H1 (cell line): ENCODE results near the gene FBXO34. TPM values are rescaled to one million over a fixed set of nuclear protein-coding genes. Genes with fewer than 3 reads are reported as not detected.

Source experiments
- CTCF ChIA-PET: fragments of 300-600 bp; sonication (Branson Sonifier 250); formaldehyde crosslinking; loops from one replicate; lab custom pipeline; 2021; ENCODE audit not compliant: partially characterized antibody; lab: Charles Lee
- POLR2A ChIA-PET: fragments of 300-600 bp; sonication (Branson Sonifier 250); formaldehyde crosslinking; loops from one replicate; lab custom pipeline; 2021; ENCODE audit warnings: inconsistent platforms; ENCODE audit not compliant: partially characterized antibody; lab: Charles Lee
- DNase-seq, 2 experiments: peaks; one replicate each; pipeline versions ENCODE4 v3.0.0 to v3.0.0-alpha.2; 2010 to 2022; ENCODE audit warnings: low spot score in 2 of 2, low read depth in 1 of 2, mixed read lengths in 1 of 2
- FAIRE-seq: peaks from 2 replicates; lab custom pipeline; 2011; peaks lifted over from hg19 to GRCh38; lab: Jason Lieb, UNC
- H2AFZ ChIP-seq: 2 replicates; pipeline ENCODE4 v1.8.1; 2012; ENCODE audit warnings: low read length, inconsistent platforms
- H2AK5ac ChIP-seq: 2 replicates; pipeline ENCODE4 v1.6.1; 2013; ENCODE audit warnings: low read depth, low read length
- H2BK120ac ChIP-seq: replicated peaks from 2 replicates; pipeline ENCODE3; 2013; ENCODE audit warnings: low read depth, low read length, inconsistent platforms
- H2BK12ac ChIP-seq: 2 replicates; pipeline ENCODE4 v1.6.1; 2013; ENCODE audit warnings: low read depth, low read length
- H2BK15ac ChIP-seq: 2 replicates; pipeline ENCODE4 v1.6.1; 2013; ENCODE audit warnings: low read length
- H2BK20ac ChIP-seq: 2 replicates; pipeline ENCODE4 v1.6.1; 2013; ENCODE audit warnings: low read length
- H2BK5ac ChIP-seq: 2 replicates; pipeline ENCODE4 v1.6.1; 2013; ENCODE audit warnings: low read depth, low read length
- H3K14ac ChIP-seq: 2 replicates; pipeline ENCODE4 v1.6.1; 2013; ENCODE audit warnings: inconsistent platforms; ENCODE audit not compliant: insufficient read length
- H3K18ac ChIP-seq: 2 replicates; pipeline ENCODE4 v1.6.1; 2013; ENCODE audit warnings: low read length; ENCODE audit errors: extremely low read depth
- H3K23ac ChIP-seq: 2 replicates; pipeline ENCODE4 v1.6.1; 2013; ENCODE audit warnings: inconsistent platforms; ENCODE audit not compliant: insufficient read length
- H3K23me2 ChIP-seq: 2 replicates; pipeline ENCODE4 v1.6.1; 2013; ENCODE audit warnings: low read depth, low read length
- H3K27ac ChIP-seq: 2 replicates; pipeline ENCODE4 v1.6.1; 2011; ENCODE audit warnings: low read depth, low read length, inconsistent platforms
- H3K27me3 ChIP-seq, 4 experiments: replicated peaks in 1 of 4; 1 replicate in 1 of 4; 2 replicates in 3 of 4; pipeline versions ENCODE4 v1.6.1 to v1.8.1; 2011 to 2013; ENCODE audit warnings: low read length in 3 of 4, mild to moderate bottlenecking in 3 of 4, inconsistent platforms in 2 of 4, mixed read lengths in 2 of 4, moderate library complexity in 1 of 4; ENCODE audit not compliant: control insufficient read depth in 3 of 4, insufficient read depth in 3 of 4; ENCODE audit errors: extremely low read depth in 1 of 4
- H3K36me3 ChIP-seq, 4 experiments: 2 replicates each; pipeline versions ENCODE4 v1.6.1 to v1.8.1; 2011 to 2013; ENCODE audit warnings: mild to moderate bottlenecking in 4 of 4, low read length in 3 of 4, moderate library complexity in 2 of 4, control low read depth in 1 of 4, inconsistent platforms in 1 of 4; ENCODE audit not compliant: insufficient read depth in 4 of 4, control insufficient read depth in 2 of 4
- H3K4ac ChIP-seq: replicated peaks from 2 replicates; pipeline ENCODE3; 2013; ENCODE audit warnings: low read length, low read depth, mixed read lengths, inconsistent platforms; ENCODE audit not compliant: insufficient read length
- H3K4me1 ChIP-seq, 4 experiments: replicated peaks in 1 of 4; 1 replicate in 1 of 4; 2 replicates in 3 of 4; pipeline versions ENCODE4 v1.6.1 to v1.8.1; 2011 to 2013; ENCODE audit warnings: low read length in 3 of 4, inconsistent platforms in 2 of 4, mixed read lengths in 1 of 4; ENCODE audit not compliant: insufficient read depth in 4 of 4, control insufficient read depth in 3 of 4
- H3K4me2 ChIP-seq, 2 experiments: 2 replicates each; pipeline versions ENCODE4 v1.6.1 to v1.8.1; 2011 to 2013; ENCODE audit warnings: low read depth in 2 of 2, low read length in 2 of 2, control low read depth in 1 of 2, inconsistent platforms in 1 of 2, mild to moderate bottlenecking in 1 of 2; ENCODE audit not compliant: insufficient read depth in 1 of 2
- H3K4me3 ChIP-seq, 4 experiments: fragments of 200-600, 300-600 bp in 1 of 4; sonication (generic), shearing (Covaris generic), sonication (Bioruptor Twin) in 1 of 4; 2 replicates each; pipeline versions ENCODE4 v1.5.1 to v1.8.1; 2011 to 2016; ENCODE audit warnings: low read length in 4 of 4, low read depth in 3 of 4, control low read depth in 2 of 4, inconsistent platforms in 2 of 4, mild to moderate bottlenecking in 2 of 4, mixed read lengths in 1 of 4, moderate library complexity in 1 of 4; ENCODE audit not compliant: insufficient read depth in 2 of 4; ENCODE audit errors: extremely low read depth in 1 of 4
- H3K56ac ChIP-seq: replicated peaks from 2 replicates; pipeline ENCODE3; 2013; ENCODE audit warnings: low read depth, mild to moderate bottlenecking, mixed read lengths, low read length, inconsistent platforms; ENCODE audit not compliant: insufficient read length
- H3K79me1 ChIP-seq: 2 replicates; pipeline ENCODE4 v1.6.1; 2013; ENCODE audit warnings: low read depth, low read length, control low read depth
- H3K79me2 ChIP-seq, 2 experiments: 2 replicates each; pipeline versions ENCODE4 v1.6.1 to v1.8.1; 2012 to 2013; ENCODE audit warnings: low read length in 2 of 2, mild to moderate bottlenecking in 2 of 2, inconsistent platforms in 1 of 2; ENCODE audit not compliant: insufficient read depth in 2 of 2, control insufficient read depth in 1 of 2
- H3K9ac ChIP-seq, 4 experiments: replicated peaks in 1 of 4; 1 replicate in 1 of 4; 2 replicates in 3 of 4; pipeline versions ENCODE4 v1.6.1 to v1.8.1; 2011 to 2013; ENCODE audit warnings: low read depth in 3 of 4, low read length in 3 of 4, control low read depth in 2 of 4, mild to moderate bottlenecking in 2 of 4, moderate library complexity in 2 of 4, inconsistent platforms in 1 of 4; ENCODE audit errors: extremely low read depth in 1 of 4
- H3K9me3 ChIP-seq, 2 experiments: 2 replicates each; pipeline versions ENCODE4 v1.6.1 to v1.8.1; 2012 to 2013; ENCODE audit warnings: mild to moderate bottlenecking in 2 of 2, moderate library complexity in 2 of 2, control low read depth in 1 of 2, inconsistent platforms in 1 of 2, low read depth in 1 of 2, low read length in 1 of 2, mixed read lengths in 1 of 2; ENCODE audit not compliant: insufficient read depth in 2 of 2
- H4K20me1 ChIP-seq, 2 experiments: replicated peaks in 1 of 2; 2 replicates each; pipeline versions ENCODE3 to v1.8.1; 2011 to 2013; ENCODE audit warnings: inconsistent platforms in 2 of 2, low read length in 2 of 2, mild to moderate bottlenecking in 1 of 2; ENCODE audit not compliant: insufficient read depth in 2 of 2, control insufficient read depth in 1 of 2
- H4K5ac ChIP-seq: 2 replicates; pipeline ENCODE4 v1.6.1; 2013; ENCODE audit warnings: low read length, low read depth, mixed read lengths, inconsistent platforms; ENCODE audit not compliant: insufficient read length
- H4K8ac ChIP-seq: 2 replicates; pipeline ENCODE4 v1.8.0; 2013; ENCODE audit warnings: mild to moderate bottlenecking, moderate library complexity, low read length, inconsistent platforms; ENCODE audit not compliant: insufficient read depth; ENCODE audit errors: extremely low read depth
- H4K91ac ChIP-seq: replicated peaks from 2 replicates; pipeline ENCODE3; 2013; ENCODE audit warnings: low read length, mixed read lengths, inconsistent platforms; ENCODE audit not compliant: insufficient read length
- ATF2 ChIP-seq: IDR thresholded peaks from 2 replicates; pipeline ENCODE4 v1.6.1; 2012; ENCODE audit warnings: low read length, inconsistent platforms
- CHD1 ChIP-seq: IDR thresholded peaks from 2 replicates; pipeline ENCODE4 v1.6.1; 2012; ENCODE audit warnings: low read depth, low read length, improper control_type of control experiment
- MAX ChIP-seq: IDR thresholded peaks from 2 replicates; pipeline ENCODE4 v1.6.1; 2012; ENCODE audit warnings: inconsistent platforms
- SIN3A ChIP-seq, 2 experiments: IDR thresholded peaks in 1 of 2; conservative IDR thresholded peaks in 1 of 2; 2 replicates each; pipeline ENCODE4 v1.6.1; 2011 to 2012; ENCODE audit warnings: low read length in 2 of 2, improper control_type of control experiment in 1 of 2, low read depth in 1 of 2, mild to moderate bottlenecking in 1 of 2
- SRF ChIP-seq: IDR thresholded peaks from 2 replicates; pipeline ENCODE4 v1.6.1; 2011; ENCODE audit warnings: mild to moderate bottlenecking, low read depth, low read length, moderate library complexity
- WGBS, 2 experiments: shearing (Covaris generic) in 1 of 2; methylation state at CpG; one replicate each; pipeline versions ENCODE4 v1.1.6 to v1.1.7; 2013 to 2015; ENCODE audit warnings: low lambda C conversion rate in 2 of 2, mixed read lengths in 2 of 2, inconsistent platforms in 1 of 2, low coverage in 1 of 2, missing lambda C conversion rate in 1 of 2; ENCODE audit not compliant: insufficient replicate concordance in 2 of 2, insufficient coverage in 1 of 2, insufficient read length in 1 of 2; ENCODE audit errors: extremely low coverage in 1 of 2, missing lambda C conversion rate in 1 of 2; 5-methylcytosine and 5-hydroxymethylcytosine counted together
- polyA plus RNA-seq, 7 experiments: library from polyadenylated mRNA; depleted of rRNA in 3 of 7; stranded (reverse) in 5 of 7; unstranded in 2 of 7; fragments of >200 nt in 5 of 7; fragments of 200-250 nt in 2 of 7; gene quantifications; 1 replicate in 5 of 7; 2 replicates in 1 of 7; 4 replicates in 1 of 7; pipeline versions ENCODE4 v1.2.1 to v1.2.3, GENCODE V29; 2011 to 2013; ENCODE audit warnings: missing spikeins in 2 of 7, mixed read lengths in 2 of 7
- total RNA-seq: library from RNA; stranded (reverse); fragmentation: NEBNext Ultra II Directional; extraction: Animal tissue kit (Norgen Biotek cat#: 25700); gene quantifications from 2 replicates; pipeline ENCODE4 v1.2.1, GENCODE V29; 2021

FBXO34 gene
- total and polyA plus RNA-seq, 2 of the 8 experiments (the other 6 are each of a cell fraction or from before 2014, with no cell fraction given): 7.0 to 14.4 TPM

GRCh38 chr14:55372825-55373224 is 101.6 kb downstream of the FBXO34 start:
- CTCF ChIA-PET: interaction anchor here (0.7 to 2.5 kb wide), 3 partner anchors 9 to 160 kb away, joined by 3 to 8 read pairs (median 3); no protein-coding TSS in a partner anchor
- FAIRE-seq: no peak
- no peak overlapping the region for H3K14ac ChIP-seq
- TF ChIP-seq SIN3A (conservative IDR thresholded peaks at IDR 0.05 in 1 of 2, IDR thresholded peaks at IDR 0.05 in 1 of 2; ENCODE audit: low read depth in 1 of 2, low read length in 2 of 2) (no peak), CHD1 (no peak), ATF2 (no peak), SRF (no peak), MAX (no peak)

More at GRCh38 chr14:55372825-55373224, 101.6 kb downstream of the FBXO34 start:
- Histone ChIP-seq H3K36me3 (peaks cover 2 to 24% (median 13%) of the 10 kb centered on the region in 4 experiments; a peak in 7 of 8 replicates), H2BK20ac (no peak overlapping the region), H3K27me3 (no peaks in the 10 kb centered on the region), H4K5ac (no peak overlapping the region), H3K23me2 (no peaks in the 10 kb centered on the region), H2AK5ac (no peak overlapping the region), H3K27ac (no peak overlapping the region), H4K8ac (no peak overlapping the region), H2BK12ac (no peak overlapping the region), H3K79me1 (no peaks in the 10 kb centered on the region), H3K79me2 (no peaks in the 10 kb centered on the region), H3K4me3 (no peak overlapping the region), H3K18ac (no peak overlapping the region), H4K20me1 (no peaks in the 10 kb centered on the region), H3K9me3 (no peaks in the 10 kb centered on the region), H3K4ac (no peak overlapping the region), H3K4me2 (no peak overlapping the region), H2BK15ac (no peak overlapping the region), H4K91ac (no peak overlapping the region), H3K4me1 (no peaks in the 10 kb centered on the region), H3K56ac (no peak overlapping the region), H2BK5ac (no peak overlapping the region), H2BK120ac (no peak overlapping the region), H3K9ac (no peak overlapping the region), H2AFZ (no peak overlapping the region), H3K23ac (no peak overlapping the region)
- WGBS, 2 experiments: 97% methylated on average over 7 of the region's 7 CpGs; no CpG with 5 or more reads in 1 of the 2 experiments
- no peak for DNase-seq
- POLR2A ChIA-PET: no interaction called here
